ENCODE data around the gene SETBP1.

The SETBP1 gene

DNA sequence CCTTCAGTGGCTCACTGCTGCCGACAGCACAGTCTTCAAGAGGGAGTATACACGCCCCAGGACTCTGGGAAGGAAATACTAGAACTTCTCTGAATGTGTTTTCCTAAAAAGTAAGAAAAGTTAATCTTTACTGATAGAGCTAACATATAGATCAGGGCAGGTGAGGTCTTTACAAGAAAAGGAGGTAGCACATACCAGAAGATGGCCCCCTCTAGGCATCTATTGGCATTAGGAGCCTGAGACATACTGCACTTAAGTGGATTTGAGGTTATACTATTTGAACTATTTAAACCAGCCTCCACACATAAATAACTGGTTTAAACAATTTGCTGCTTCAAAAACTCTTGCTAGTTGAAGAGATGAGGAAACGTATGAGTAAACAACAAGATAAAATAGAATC lies 406.1 kb downstream of the SETBP1 start:
- peaks cover 0 to 8% of the 10 kb centered on the region in 2 experiments for H3K4me1 ChIP-seq (ENCODE audit: control insufficient read depth in 1 of 2, insufficient read depth in 2 of 2, low read length in 2 of 2)
- H2BK12ac ChIP-seq (ENCODE audit: low read length), result no peak overlapping the region
- H3K79me2 ChIP-seq (ENCODE audit: control insufficient read depth, insufficient read depth, low read length, poor library complexity), result no peaks in the 10 kb centered on the region
- H2BK5ac ChIP-seq (ENCODE audit: low read depth, low read length, poor library complexity), result no peak overlapping the region
- WGBS (ENCODE audit: extremely low coverage, insufficient coverage, insufficient read length), result no CpG with 5 or more reads among the region's 3 CpGs
- no peak overlapping the region for H2AK5ac ChIP-seq (ENCODE audit: low read length)
- H3K9ac ChIP-seq (ENCODE audit: low read length), result no peak overlapping the region
- no peak overlapping the region for H3K4ac ChIP-seq (ENCODE audit: low read depth, low read length)
- H3K4me2 ChIP-seq (ENCODE audit: low read length), result no peak overlapping the region
- no peak overlapping the region for H4K91ac ChIP-seq (ENCODE audit: low read depth, low read length)
- peak in 1 of 2 donors; percentile 44 for DNase-seq
- H3K23ac ChIP-seq (ENCODE audit: low read length), result no peak overlapping the region
- H2BK120ac ChIP-seq (ENCODE audit: insufficient read depth, low read length, poor library complexity), result no peak overlapping the region
- peaks cover 0 to 2% of the 10 kb centered on the region in 2 experiments for H3K36me3 ChIP-seq (ENCODE audit: control insufficient read depth in 1 of 2, insufficient read depth in 2 of 2, low read length in 2 of 2)
- H4K12ac ChIP-seq (ENCODE audit: low read depth, low read length), result no peak overlapping the region
- no peak overlapping the region for H3K14ac ChIP-seq (ENCODE audit: low read length)
- H3K79me1 ChIP-seq (ENCODE audit: low read length), result no peaks in the 10 kb centered on the region
- H3K9me3 ChIP-seq (ENCODE audit: insufficient read depth, low read depth, low read length), result peaks cover under 1% of the 10 kb centered on the region
- no peak overlapping the region for H2AFZ ChIP-seq (ENCODE audit: insufficient read depth, low read length, poor library complexity)
- H3K27me3 ChIP-seq (ENCODE audit: insufficient read depth, low read length), result no peaks in the 10 kb centered on the region
- H3K27ac ChIP-seq (ENCODE audit: low read depth, low read length), result no peak overlapping the region
- H3K18ac ChIP-seq (ENCODE audit: low read length), result no peak overlapping the region
- no peak overlapping the region for H4K8ac ChIP-seq (ENCODE audit: low read depth, low read length)
- no peak overlapping the region for H3K4me3 ChIP-seq (ENCODE audit: low read depth, low read length)

DNA sequence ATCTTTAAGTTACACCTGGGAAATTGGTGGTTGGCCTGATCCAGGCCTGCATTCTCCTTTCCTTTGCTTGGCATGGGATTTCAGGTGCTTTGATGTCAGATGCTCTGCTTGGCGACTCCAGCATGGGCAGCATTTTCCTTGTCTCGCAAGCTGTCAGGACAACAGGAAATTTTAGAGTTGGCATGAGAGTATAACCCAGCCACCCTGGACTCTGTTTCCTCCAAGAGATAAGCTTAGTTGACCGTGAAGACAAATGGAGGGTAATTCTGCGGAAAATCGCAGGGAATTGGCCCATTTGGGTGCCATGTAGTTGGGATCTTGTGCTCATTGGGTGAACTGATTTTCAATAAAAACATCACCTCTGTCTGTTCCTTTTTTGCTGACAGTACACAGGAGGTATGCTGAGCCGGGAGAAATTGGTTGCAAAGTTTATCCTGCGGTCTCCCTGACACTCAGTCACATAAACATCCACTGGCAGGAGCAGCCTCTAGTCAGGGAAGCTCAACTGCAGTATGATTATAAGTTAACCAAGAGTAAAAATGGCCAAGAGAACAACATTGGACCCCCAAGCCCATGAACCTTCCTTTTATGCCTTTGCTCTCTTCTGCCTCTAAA lies 409.9 kb downstream of the SETBP1 start:
- Histone ChIP-seq H3K9ac (ENCODE audit: low read length) (no peak overlapping the region), H4K12ac (ENCODE audit: low read depth, low read length) (no peak overlapping the region), H3K36me3 (ENCODE audit: control insufficient read depth in 1 of 2, insufficient read depth in 2 of 2, low read length in 2 of 2) (no peaks in the 10 kb centered on the region), H2AFZ (ENCODE audit: insufficient read depth, low read length, poor library complexity) (no peak overlapping the region), H3K23ac (ENCODE audit: low read length) (no peak overlapping the region), H3K4me1 (ENCODE audit: control insufficient read depth in 1 of 2, insufficient read depth in 2 of 2, low read length in 2 of 2) (peaks cover 0 to 3% of the 10 kb centered on the region in 2 experiments), H3K27ac (ENCODE audit: low read depth, low read length) (no peak overlapping the region), H2BK12ac (ENCODE audit: low read length) (no peak overlapping the region), H2AK5ac (ENCODE audit: low read length) (no peak overlapping the region), H3K14ac (ENCODE audit: low read length) (no peak overlapping the region), H3K79me2 (ENCODE audit: control insufficient read depth, insufficient read depth, low read length, poor library complexity) (no peaks in the 10 kb centered on the region), H3K4ac (ENCODE audit: low read depth, low read length) (no peak overlapping the region), H3K18ac (ENCODE audit: low read length) (no peak overlapping the region), H2BK120ac (ENCODE audit: insufficient read depth, low read length, poor library complexity) (no peak overlapping the region), H3K4me2 (ENCODE audit: low read length) (no peak overlapping the region), H4K8ac (ENCODE audit: low read depth, low read length) (no peak overlapping the region), H4K91ac (ENCODE audit: low read depth, low read length) (no peak overlapping the region), H3K4me3 (ENCODE audit: low read depth, low read length) (no peak overlapping the region), H3K79me1 (ENCODE audit: low read length) (no peaks in the 10 kb centered on the region), H3K9me3 (ENCODE audit: insufficient read depth, low read depth, low read length) (no peaks in the 10 kb centered on the region), H2BK5ac (ENCODE audit: low read depth, low read length, poor library complexity) (no peak overlapping the region), H3K27me3 (ENCODE audit: insufficient read depth, low read length) (no peaks in the 10 kb centered on the region)
- no CpG with 5 or more reads among the region's 7 CpGs for WGBS (ENCODE audit: extremely low coverage, insufficient coverage, insufficient read length)
- no peak for DNase-seq

DNA sequence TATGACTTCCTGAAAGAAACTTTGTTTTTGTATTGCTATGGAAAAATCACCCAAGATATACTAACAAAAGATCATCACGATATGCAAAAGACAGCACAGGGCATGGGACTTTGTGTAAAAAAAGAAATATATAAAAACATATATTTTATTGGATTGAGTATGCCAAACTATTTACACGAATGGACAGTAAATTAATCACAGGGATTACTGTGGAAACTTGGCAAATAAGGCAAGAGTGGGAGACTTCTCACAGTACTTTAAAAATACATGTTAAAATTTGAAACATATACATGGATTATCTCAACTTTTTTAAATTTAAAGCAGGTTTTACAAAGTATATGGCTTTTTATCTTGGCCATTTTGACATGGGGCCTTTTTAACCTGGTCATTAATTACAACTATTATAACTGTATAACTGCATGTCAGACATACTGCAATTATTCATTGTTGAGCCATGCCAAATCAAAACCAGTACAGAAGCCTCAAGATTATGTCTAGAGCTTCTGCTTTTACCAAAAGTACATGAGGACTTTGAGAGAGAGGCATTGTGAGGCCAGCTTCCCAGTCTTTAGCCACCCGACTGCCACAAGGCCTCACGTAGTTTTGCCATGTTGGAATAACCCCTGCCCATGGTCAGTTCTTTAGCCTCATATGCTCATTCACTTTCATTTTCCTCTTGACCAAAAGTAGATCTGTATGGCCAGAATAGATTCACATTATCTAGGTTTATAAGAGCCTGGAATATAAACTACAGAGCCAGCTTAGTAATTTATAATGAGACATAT lies 419.8 kb downstream of the SETBP1 start:
- no peak overlapping the region for H3K18ac ChIP-seq (ENCODE audit: low read length)
- no peaks in the 10 kb centered on the region for H3K79me1 ChIP-seq (ENCODE audit: low read length)
- no peak overlapping the region for H4K91ac ChIP-seq (ENCODE audit: low read depth, low read length)
- H2BK5ac ChIP-seq (ENCODE audit: low read depth, low read length, poor library complexity), result no peak overlapping the region
- H3K14ac ChIP-seq (ENCODE audit: low read length), result no peak overlapping the region
- H4K8ac ChIP-seq (ENCODE audit: low read depth, low read length), result no peak overlapping the region
- no peaks in the 10 kb centered on the region for H3K79me2 ChIP-seq (ENCODE audit: control insufficient read depth, insufficient read depth, low read length, poor library complexity)
- no peak overlapping the region for H3K4ac ChIP-seq (ENCODE audit: low read depth, low read length)
- H3K27me3 ChIP-seq (ENCODE audit: insufficient read depth, low read length), result no peaks in the 10 kb centered on the region
- H3K4me2 ChIP-seq (ENCODE audit: low read length), result no peak overlapping the region
- no peak overlapping the region for H3K27ac ChIP-seq (ENCODE audit: low read depth, low read length)
- H3K36me3 ChIP-seq (ENCODE audit: control insufficient read depth in 1 of 2, insufficient read depth in 2 of 2, low read length in 2 of 2), result no peaks in the 10 kb centered on the region
- H3K4me1 ChIP-seq (ENCODE audit: control insufficient read depth in 1 of 2, insufficient read depth in 2 of 2, low read length in 2 of 2), result no peaks in the 10 kb centered on the region
- no peaks in the 10 kb centered on the region for H3K9me3 ChIP-seq (ENCODE audit: insufficient read depth, low read depth, low read length)
- H2BK120ac ChIP-seq (ENCODE audit: insufficient read depth, low read length, poor library complexity), result no peak overlapping the region
- H2BK12ac ChIP-seq (ENCODE audit: low read length), result no peak overlapping the region
- no peak overlapping the region for H2AFZ ChIP-seq (ENCODE audit: insufficient read depth, low read length, poor library complexity)
- no peak overlapping the region for H4K12ac ChIP-seq (ENCODE audit: low read depth, low read length)
- WGBS (ENCODE audit: extremely low coverage, insufficient coverage, insufficient read length), result no CpG with 5 or more reads among the region's 4 CpGs
- no peak overlapping the region for H3K23ac ChIP-seq (ENCODE audit: low read length)
- no peak overlapping the region for H2AK5ac ChIP-seq (ENCODE audit: low read length)
- H3K9ac ChIP-seq (ENCODE audit: low read length), result no peak overlapping the region
- no peak for DNase-seq
- no peak overlapping the region for H3K4me3 ChIP-seq (ENCODE audit: low read depth, low read length)

DNA sequence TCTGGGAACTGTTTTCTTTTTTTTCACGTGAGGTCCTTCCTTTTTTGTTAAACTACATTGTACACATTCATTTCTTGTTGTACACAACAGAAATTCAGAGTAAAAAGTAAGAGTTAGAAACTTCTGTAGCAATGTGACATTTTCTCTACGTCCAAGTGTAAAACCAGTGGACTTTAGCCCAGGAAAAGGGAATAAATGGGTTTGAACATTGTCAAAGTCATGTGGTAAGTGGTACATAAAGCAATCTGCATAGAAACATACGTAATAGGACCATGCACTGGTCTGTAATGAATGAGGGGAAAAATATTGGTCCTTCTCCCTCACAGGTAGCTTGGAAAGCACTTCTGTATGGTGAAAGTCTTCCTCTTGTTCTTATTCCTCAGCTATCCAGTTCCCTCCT lies 421.4 kb downstream of the SETBP1 start:
- Histone ChIP-seq H2BK5ac (ENCODE audit: low read depth, low read length, poor library complexity) (no peak overlapping the region), H3K9ac (ENCODE audit: low read length) (no peak overlapping the region), H2BK120ac (ENCODE audit: insufficient read depth, low read length, poor library complexity) (no peak overlapping the region), H3K79me2 (ENCODE audit: control insufficient read depth, insufficient read depth, low read length, poor library complexity) (no peaks in the 10 kb centered on the region), H4K8ac (ENCODE audit: low read depth, low read length) (no peak overlapping the region), H3K14ac (ENCODE audit: low read length) (no peak overlapping the region), H2AFZ (ENCODE audit: insufficient read depth, low read length, poor library complexity) (no peak overlapping the region), H3K23ac (ENCODE audit: low read length) (no peak overlapping the region), H3K79me1 (ENCODE audit: low read length) (no peaks in the 10 kb centered on the region), H2BK12ac (ENCODE audit: low read length) (no peak overlapping the region), H2AK5ac (ENCODE audit: low read length) (no peak overlapping the region), H3K4me3 (ENCODE audit: low read depth, low read length) (no peak overlapping the region), H3K9me3 (ENCODE audit: insufficient read depth, low read depth, low read length) (no peaks in the 10 kb centered on the region), H3K4me1 (ENCODE audit: control insufficient read depth in 1 of 2, insufficient read depth in 2 of 2, low read length in 2 of 2) (no peaks in the 10 kb centered on the region), H4K12ac (ENCODE audit: low read depth, low read length) (no peak overlapping the region), H3K4me2 (ENCODE audit: low read length) (no peak overlapping the region), H4K91ac (ENCODE audit: low read depth, low read length) (no peak overlapping the region), H3K27me3 (ENCODE audit: insufficient read depth, low read length) (no peaks in the 10 kb centered on the region), H3K27ac (ENCODE audit: low read depth, low read length) (no peak overlapping the region), H3K4ac (ENCODE audit: low read depth, low read length) (no peak overlapping the region), H3K18ac (ENCODE audit: low read length) (no peak overlapping the region), H3K36me3 (ENCODE audit: control insufficient read depth in 1 of 2, insufficient read depth in 2 of 2, low read length in 2 of 2) (no peaks in the 10 kb centered on the region)
- no CpG with 5 or more reads among the region's 3 CpGs for WGBS (ENCODE audit: extremely low coverage, insufficient coverage, insufficient read length)
- no peak for DNase-seq
